Measurements from ENCODE around the gene TSHZ3.

Gene TSHZ3

GRCh38 chr19:31352782-31353651 is 3.8 kb upstream of the TSHZ3 start:
- Histone ChIP-seq H3K27me3 (ENCODE audit: control insufficient read depth, insufficient read depth, low read length) (peaks cover 72% of the 10 kb centered on the region), H3K36me3 (ENCODE audit: control insufficient read depth, insufficient read depth, low read length) (no peaks in the 10 kb centered on the region), H3K9me3 (ENCODE audit: control insufficient read depth, insufficient read depth, low read length) (no peaks in the 10 kb centered on the region), H3K4me3 (ENCODE audit: low read depth, low read length) (peak overlapping the region; percentile 60), H3K4me1 (ENCODE audit: control insufficient read depth, insufficient read depth, low read length) (peaks cover 24% of the 10 kb centered on the region), H3K9ac (ENCODE audit: low read depth, low read length) (no peak overlapping the region)

- H3K4me1 ChIP-seq (ENCODE audit: control insufficient read depth, insufficient read depth, low read length): peaks cover 28% of the 10 kb centered on the region
- peaks cover 72% of the 10 kb centered on the region for H3K27me3 ChIP-seq (ENCODE audit: control insufficient read depth, insufficient read depth, low read length)
- H3K36me3 ChIP-seq (ENCODE audit: control insufficient read depth, insufficient read depth, low read length): no peaks in the 10 kb centered on the region
- H3K9ac ChIP-seq (ENCODE audit: low read depth, low read length): no peak overlapping the region
- H3K9me3 ChIP-seq (ENCODE audit: control insufficient read depth, insufficient read depth, low read length): no peaks in the 10 kb centered on the region
- peak overlapping the region; percentile 60 for H3K4me3 ChIP-seq (ENCODE audit: low read depth, low read length)
Measured at GRCh38 chr19:31352296-31352781, 3.1 kb upstream of the TSHZ3 start.

GRCh38 chr19:31351855-31352195 is 2.6 kb upstream of the TSHZ3 start:
- Histone ChIP-seq H3K4me1 (ENCODE audit: control insufficient read depth, insufficient read depth, low read length) (peaks cover 28% of the 10 kb centered on the region), H3K27me3 (ENCODE audit: control insufficient read depth, insufficient read depth, low read length) (peaks cover 76% of the 10 kb centered on the region), H3K9me3 (ENCODE audit: control insufficient read depth, insufficient read depth, low read length) (no peaks in the 10 kb centered on the region), H3K9ac (ENCODE audit: low read depth, low read length) (no peak overlapping the region), H3K36me3 (ENCODE audit: control insufficient read depth, insufficient read depth, low read length) (no peaks in the 10 kb centered on the region), H3K4me3 (ENCODE audit: low read depth, low read length) (peak overlapping the region; percentile 60)

- Histone ChIP-seq H3K4me3 (ENCODE audit: low read depth, low read length) (peak overlapping the region; percentile 60), H3K36me3 (ENCODE audit: control insufficient read depth, insufficient read depth, low read length) (no peaks in the 10 kb centered on the region), H3K27me3 (ENCODE audit: control insufficient read depth, insufficient read depth, low read length) (peaks cover 76% of the 10 kb centered on the region), H3K9me3 (ENCODE audit: control insufficient read depth, insufficient read depth, low read length) (no peaks in the 10 kb centered on the region), H3K9ac (ENCODE audit: low read depth, low read length) (no peak overlapping the region), H3K4me1 (ENCODE audit: control insufficient read depth, insufficient read depth, low read length) (peaks cover 25% of the 10 kb centered on the region)
Measured at GRCh38 chr19:31351056-31351854, 2.0 kb upstream of the TSHZ3 start.

GRCh38 chr19:31350693-31351055 is 1.4 kb upstream of the TSHZ3 start:
- Histone ChIP-seq H3K9me3 (ENCODE audit: control insufficient read depth, insufficient read depth, low read length) (no peaks in the 10 kb centered on the region), H3K36me3 (ENCODE audit: control insufficient read depth, insufficient read depth, low read length) (no peaks in the 10 kb centered on the region), H3K4me1 (ENCODE audit: control insufficient read depth, insufficient read depth, low read length) (peaks cover 25% of the 10 kb centered on the region), H3K27me3 (ENCODE audit: control insufficient read depth, insufficient read depth, low read length) (peaks cover 76% of the 10 kb centered on the region), H3K9ac (ENCODE audit: low read depth, low read length) (no peak overlapping the region), H3K4me3 (ENCODE audit: low read depth, low read length) (peak overlapping the region; percentile 60)

GRCh38 chr19:31350033-31350692 is 927 bp upstream of the TSHZ3 start:
- peaks cover 75% of the 10 kb centered on the region for H3K27me3 ChIP-seq (ENCODE audit: control insufficient read depth, insufficient read depth, low read length)
- no peaks in the 10 kb centered on the region for H3K36me3 ChIP-seq (ENCODE audit: control insufficient read depth, insufficient read depth, low read length)
- peak overlapping the region; percentile 32 for H3K4me3 ChIP-seq (ENCODE audit: low read depth, low read length)
- no peak overlapping the region for H3K9ac ChIP-seq (ENCODE audit: low read depth, low read length)
- peaks cover 22% of the 10 kb centered on the region for H3K4me1 ChIP-seq (ENCODE audit: control insufficient read depth, insufficient read depth, low read length)
- no peaks in the 10 kb centered on the region for H3K9me3 ChIP-seq (ENCODE audit: control insufficient read depth, insufficient read depth, low read length)

- H3K9me3 ChIP-seq (ENCODE audit: control insufficient read depth, insufficient read depth, low read length): no peaks in the 10 kb centered on the region
- H3K4me1 ChIP-seq (ENCODE audit: control insufficient read depth, insufficient read depth, low read length): peaks cover 15% of the 10 kb centered on the region
- no peak overlapping the region for H3K9ac ChIP-seq (ENCODE audit: low read depth, low read length)
- no peaks in the 10 kb centered on the region for H3K36me3 ChIP-seq (ENCODE audit: control insufficient read depth, insufficient read depth, low read length)
- peak overlapping the region; percentile 68 for H3K4me3 ChIP-seq (ENCODE audit: low read depth, low read length)
- peaks cover 67% of the 10 kb centered on the region for H3K27me3 ChIP-seq (ENCODE audit: control insufficient read depth, insufficient read depth, low read length)
Measured at GRCh38 chr19:31348481-31349159, 616 bp downstream of the TSHZ3 start.

- Histone ChIP-seq H3K9ac (ENCODE audit: low read depth, low read length) (no peak overlapping the region), H3K4me1 (ENCODE audit: control insufficient read depth, insufficient read depth, low read length) (peaks cover 14% of the 10 kb centered on the region), H3K4me3 (ENCODE audit: low read depth, low read length) (peak overlapping the region; percentile 68), H3K36me3 (ENCODE audit: control insufficient read depth, insufficient read depth, low read length) (no peaks in the 10 kb centered on the region), H3K27me3 (ENCODE audit: control insufficient read depth, insufficient read depth, low read length) (peaks cover 60% of the 10 kb centered on the region), H3K9me3 (ENCODE audit: control insufficient read depth, insufficient read depth, low read length) (no peaks in the 10 kb centered on the region)
Measured at GRCh38 chr19:31347828-31348392, 1.3 kb downstream of the TSHZ3 start.

GRCh38 chr19:31347354-31347753 is 1.9 kb downstream of the TSHZ3 start:
- no peaks in the 10 kb centered on the region for H3K36me3 ChIP-seq (ENCODE audit: control insufficient read depth, insufficient read depth, low read length)
- H3K9me3 ChIP-seq (ENCODE audit: control insufficient read depth, insufficient read depth, low read length): no peaks in the 10 kb centered on the region
- H3K4me1 ChIP-seq (ENCODE audit: control insufficient read depth, insufficient read depth, low read length): peaks cover 12% of the 10 kb centered on the region
- peak overlapping the region; percentile 68 for H3K4me3 ChIP-seq (ENCODE audit: low read depth, low read length)
- H3K27me3 ChIP-seq (ENCODE audit: control insufficient read depth, insufficient read depth, low read length): peaks cover 54% of the 10 kb centered on the region
- H3K9ac ChIP-seq (ENCODE audit: low read depth, low read length): no peak overlapping the region

GRCh38 chr19:31346184-31347059 is 2.8 kb downstream of the TSHZ3 start:
- H3K4me3 ChIP-seq (ENCODE audit: low read depth, low read length): no peak overlapping the region
- no peaks in the 10 kb centered on the region for H3K36me3 ChIP-seq (ENCODE audit: control insufficient read depth, insufficient read depth, low read length)
- H3K4me1 ChIP-seq (ENCODE audit: control insufficient read depth, insufficient read depth, low read length): peaks cover 7% of the 10 kb centered on the region
- H3K9me3 ChIP-seq (ENCODE audit: control insufficient read depth, insufficient read depth, low read length): no peaks in the 10 kb centered on the region
- H3K27me3 ChIP-seq (ENCODE audit: control insufficient read depth, insufficient read depth, low read length): peaks cover 45% of the 10 kb centered on the region
- no peak overlapping the region for H3K9ac ChIP-seq (ENCODE audit: low read depth, low read length)

All from iPS-15b (cell line).